Adrenal gland (tissue), 5 donors: ENCODE results near the gene BAG2.

Experiments
- CTCF ChIP-seq, 6 experiments: fragments of 450-650 bp in 4 of 6; fragments of 200-600 bp in 2 of 6; sonication (generic) in 1 of 6; IDR thresholded peaks; 1 replicate in 5 of 6; 2 replicates in 1 of 6; pipeline versions ENCODE4 v1.5.1 to v1.8.0; 2016 to 2021; ENCODE audit warnings: antibody characterized with exemption in 6 of 6, mild to moderate bottlenecking in 2 of 6, moderate library complexity in 1 of 6
- POLR2A ChIP-seq, 2 donors: fragments of 450-650 bp; IDR thresholded peaks; one replicate each; pipeline ENCODE4 v1.6.1; 2017; ENCODE audit warnings: antibody characterized with exemption in 2 of 2, mild to moderate bottlenecking in 2 of 2, moderate library complexity in 1 of 2
- donor health status: DM: no; HTN: no; CAD: no.

GRCh38 chr6:57138026-57138425, 34.1 kb upstream of the BAG2 start:
- no peak for TF ChIP-seq CTCF (IDR thresholded peaks at IDR 0.05)
- TF ChIP-seq POLR2A (IDR thresholded peaks at IDR 0.05) = no peak
